CD4-positive, alpha-beta T cell treated with Interleukin-17A for 1 hour (primary cell): Measurements from ENCODE around the gene SRPRA.
A peak's percentile ranks its signal among the peaks of the same experiment; 100 is the strongest.
"Not testable (repeated sequence)": the region's sequence is repeated elsewhere in the genome, so short reads cannot be mapped to it uniquely, and the experiment has no call there.

ENCODE experiments used
- DNase-seq: peaks from one replicate; pipeline ENCODE4 v3.0.0-alpha.2; 2020

SRPRA gene

DNA sequence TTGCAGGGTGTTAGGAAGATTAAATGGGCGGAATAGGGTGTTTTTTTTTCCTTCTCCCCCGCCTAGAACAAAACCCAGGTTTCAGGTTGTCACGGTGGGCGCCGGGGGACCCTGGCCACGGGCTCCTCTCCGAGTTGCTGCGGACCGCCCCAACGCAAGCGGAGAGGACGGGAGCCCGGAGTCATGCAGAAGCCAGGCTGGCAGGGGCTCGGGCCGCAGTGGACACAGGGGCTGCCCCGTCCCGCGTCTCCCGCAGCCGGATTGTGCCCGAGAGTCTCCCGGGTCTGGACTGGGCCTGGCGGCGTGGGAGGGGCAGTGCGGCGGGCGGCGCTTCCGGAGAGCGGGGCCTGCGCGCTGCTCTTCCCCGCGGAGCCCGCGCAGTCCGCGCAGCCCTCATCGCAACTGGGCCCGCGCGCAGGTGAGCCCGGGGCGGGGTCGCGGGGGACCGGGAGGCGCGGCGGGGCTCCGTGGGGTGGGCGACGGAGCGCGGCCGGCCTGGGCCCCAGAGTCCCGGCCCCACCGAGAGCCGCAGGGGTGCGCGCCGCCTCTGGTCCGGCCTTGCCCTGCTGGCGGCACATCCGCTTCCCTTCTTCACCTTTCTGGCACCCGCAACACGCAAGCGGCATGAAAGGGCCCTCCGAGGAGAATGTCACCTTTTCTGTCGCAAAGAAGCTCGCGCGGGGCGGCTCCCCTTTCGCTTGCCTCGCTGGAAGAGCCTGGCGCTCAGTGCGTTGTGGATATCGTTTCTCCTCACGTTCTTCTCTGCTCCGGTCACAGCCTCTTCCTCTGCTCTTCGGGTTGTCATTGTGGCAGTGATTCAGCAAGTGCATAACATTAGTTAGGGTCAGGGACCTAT lies 14.3 kb upstream of the SRPRA start, which contains the start of gene TIRAP:
Gene TIRAP, plus strand, starts transcription at position 358 of the 856 bp plus-strand sequence. CDS start 7,802 bp downstream, outside the sequence.
- peak; percentile 69 for DNase-seq

DNA sequence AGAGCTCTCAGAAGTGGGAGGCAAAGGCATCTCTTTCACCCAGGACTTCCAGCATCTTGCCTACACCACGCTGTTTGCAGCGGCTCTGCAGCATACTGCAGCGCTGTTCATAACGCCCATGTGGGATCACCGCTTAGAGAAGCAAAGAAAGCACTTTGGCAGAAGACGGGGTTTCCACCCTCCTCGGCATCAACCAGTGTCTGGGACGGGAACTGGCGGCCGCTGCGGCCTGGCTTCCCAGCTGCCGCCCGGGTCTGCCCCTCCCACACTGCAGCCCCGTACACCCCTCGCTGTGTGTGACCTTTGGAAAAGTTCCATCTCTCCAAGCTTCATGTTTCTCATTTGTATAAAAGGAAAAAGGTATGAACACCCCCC lies 13.7 kb upstream of the SRPRA start:
- DNase-seq, result peak; percentile 38

- no peak for DNase-seq
These were observed 13.0 kb upstream of the SRPRA start for GRCh38 chr11:126281666-126282175.

DNA sequence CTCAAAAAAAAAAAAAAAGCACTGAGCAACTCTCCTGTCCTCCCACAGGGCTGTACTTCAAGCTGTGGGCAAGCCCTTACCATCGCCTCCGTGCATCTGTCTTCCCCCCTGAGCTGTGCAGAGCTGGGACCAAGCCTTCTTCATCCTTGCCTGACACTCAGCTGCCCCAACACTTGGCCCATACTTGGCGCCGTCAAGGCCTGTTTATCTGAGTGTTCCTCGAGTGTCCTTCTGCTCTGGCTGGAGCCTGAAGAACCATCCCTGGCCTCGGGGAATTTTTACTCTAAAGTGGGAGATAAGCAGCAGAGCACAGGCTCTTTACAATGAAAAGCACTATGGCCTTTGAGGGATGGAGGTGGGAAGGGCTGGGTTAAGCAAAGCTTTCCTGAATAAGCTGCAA lies 12.6 kb upstream of the SRPRA start:
- DNase-seq, result no peak

GRCh38 chr11:126280595-126280994 lies 11.9 kb upstream of the SRPRA start:
- no peak for DNase-seq

GRCh38 chr11:126279191-126279590 lies 10.5 kb upstream of the SRPRA start:
- no peak for DNase-seq

DNA sequence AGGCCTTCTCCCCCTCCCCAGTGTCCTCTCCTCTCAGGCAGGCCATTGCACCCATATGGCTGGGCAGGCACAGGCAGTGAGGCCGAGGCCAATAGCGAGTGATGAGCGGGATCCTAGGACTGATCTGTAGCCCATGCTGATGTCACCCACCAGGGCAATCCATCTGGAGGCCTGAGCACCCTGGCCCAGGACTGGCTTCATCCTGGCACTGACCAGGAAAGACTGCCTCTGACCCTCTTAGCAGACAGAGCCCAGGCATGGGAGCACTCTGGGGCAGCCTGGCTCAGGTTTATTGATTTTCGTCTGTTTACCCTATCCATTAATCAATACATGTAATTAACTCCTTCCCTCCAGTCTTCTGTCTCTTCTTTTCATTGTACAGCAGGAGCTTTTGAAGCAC lies 9.1 kb upstream of the SRPRA start:
- no peak for DNase-seq

DNA sequence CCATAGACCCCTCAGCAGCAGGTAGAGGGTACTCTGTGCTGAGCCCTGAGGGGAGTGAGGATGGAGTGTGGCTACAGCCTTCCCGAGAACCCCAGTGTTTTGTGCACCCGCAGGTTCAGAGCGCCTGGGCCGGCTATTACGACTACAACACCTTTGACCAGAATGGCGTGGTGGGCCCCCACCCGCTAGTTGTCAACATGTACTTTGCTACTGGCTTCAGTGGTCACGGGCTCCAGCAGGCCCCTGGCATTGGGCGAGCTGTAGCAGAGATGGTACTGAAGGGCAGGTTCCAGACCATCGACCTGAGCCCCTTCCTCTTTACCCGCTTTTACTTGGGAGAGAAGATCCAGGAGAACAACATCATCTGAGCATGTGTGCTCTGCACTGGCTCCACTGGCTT lies 8.6 kb upstream of the SRPRA start:
- no peak for DNase-seq

- no peak for DNase-seq
These were observed 361 bp downstream of the SRPRA start for GRCh38 chr11:126268361-126268707.

DNA sequence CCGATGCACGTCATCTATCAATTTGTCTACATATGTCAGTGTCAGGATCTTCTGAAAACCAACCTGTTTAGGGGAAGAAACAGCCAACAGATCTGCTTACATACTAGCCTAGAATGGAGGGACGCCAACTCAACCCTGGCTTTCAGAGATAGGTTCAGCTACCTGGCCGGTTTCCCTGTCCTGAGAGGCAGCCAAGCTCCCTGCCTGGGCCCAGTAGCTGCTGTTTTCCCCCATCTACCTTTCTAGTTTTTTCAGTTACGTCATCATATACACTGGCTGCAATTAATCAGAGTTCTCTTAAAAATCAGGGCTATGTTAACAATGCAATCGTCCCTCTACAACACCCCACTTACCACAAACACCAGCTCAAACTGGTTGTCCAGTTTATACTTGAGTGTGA lies 1.0 kb downstream of the SRPRA start:
- no peak for DNase-seq

GRCh38 chr11:126265811-126266210 lies 2.9 kb downstream of the SRPRA start:
- DNase-seq, result no peak

DNA sequence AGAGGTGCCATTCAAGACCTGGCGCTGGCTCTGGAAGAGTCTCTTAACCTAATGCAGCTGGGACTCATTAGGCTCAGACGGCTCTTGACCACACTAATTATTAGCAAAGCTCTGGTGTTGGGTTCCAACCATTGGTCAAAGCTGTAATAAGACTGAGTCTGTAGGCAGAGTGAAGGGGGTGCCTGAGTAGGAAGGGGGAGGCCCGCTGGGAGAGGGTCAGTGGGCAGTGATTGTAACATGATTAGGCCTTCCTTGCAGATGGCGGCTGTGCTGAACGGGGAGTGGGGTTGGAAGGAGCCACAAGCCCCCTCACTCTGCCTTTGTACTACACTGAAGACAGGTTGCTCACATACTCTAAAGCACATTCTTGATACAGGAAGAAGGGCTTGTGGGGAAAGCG lies 5.2 kb downstream of the SRPRA start:
- no peak for DNase-seq

DNA sequence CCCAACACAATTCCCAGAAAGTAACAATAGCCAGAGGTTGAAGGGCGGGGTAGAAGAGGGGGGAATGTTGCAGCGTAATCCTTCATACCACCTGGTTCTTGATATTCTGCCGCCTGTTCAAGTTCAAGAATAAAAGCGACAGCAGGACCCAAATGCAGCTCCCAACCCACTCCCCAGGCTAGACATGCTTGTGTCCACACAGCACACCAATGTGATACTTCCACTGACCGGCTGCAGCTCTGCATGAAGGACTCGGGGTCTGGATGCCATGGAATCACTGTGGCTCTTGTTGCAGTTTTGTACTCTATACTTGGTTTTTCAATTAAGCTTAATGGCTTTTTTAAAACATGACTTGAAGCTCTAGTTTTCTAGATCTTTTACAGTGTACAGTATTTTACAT lies 6.5 kb downstream of the SRPRA start:
- DNase-seq, result no peak

DNA sequence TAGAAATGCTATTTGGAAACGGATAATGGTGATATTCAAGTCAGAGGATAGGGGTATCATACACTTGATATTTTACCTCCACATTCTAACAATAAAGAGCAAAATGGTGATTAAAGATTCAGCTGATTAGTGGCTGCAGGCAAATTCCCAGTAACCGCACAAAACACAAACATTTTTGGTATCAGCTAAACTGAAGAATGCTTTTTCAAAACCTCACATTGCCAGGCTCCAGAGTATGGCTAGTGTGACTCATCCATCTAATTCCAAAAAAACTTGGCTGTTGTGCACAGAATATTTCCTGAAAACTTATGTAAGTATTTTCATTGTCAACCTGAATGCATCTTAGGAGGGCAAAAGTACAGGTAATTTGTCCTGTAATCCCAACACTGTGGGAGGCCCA lies 10.9 kb downstream of the SRPRA start:
- no peak for DNase-seq

- no peak for DNase-seq
These were observed 11.6 kb downstream of the SRPRA start for GRCh38 chr11:126257144-126257543.

DNA sequence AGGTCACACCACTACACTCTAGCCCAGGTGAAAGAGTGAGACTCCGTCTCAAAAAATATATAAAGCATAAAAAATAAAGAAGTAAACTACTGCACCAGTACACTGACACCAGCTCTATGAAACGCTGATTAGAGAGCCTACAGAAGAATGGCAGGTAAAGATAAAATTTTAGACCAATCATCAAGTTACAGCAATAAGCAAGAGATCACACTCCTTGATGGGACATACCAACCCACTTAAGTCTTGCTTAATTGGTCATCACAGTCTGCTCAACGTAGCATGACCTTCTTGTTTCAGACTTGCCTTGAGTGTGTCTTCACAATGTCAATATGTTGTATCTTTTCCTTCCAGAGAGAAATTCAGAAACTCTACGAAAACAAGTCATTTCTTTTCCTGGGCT lies 12.5 kb downstream of the SRPRA start:
- DNase-seq, result no peak

- DNase-seq, result not testable (repeated sequence)
These were observed 13.2 kb downstream of the SRPRA start for GRCh38 chr11:126255507-126255906.

DNA sequence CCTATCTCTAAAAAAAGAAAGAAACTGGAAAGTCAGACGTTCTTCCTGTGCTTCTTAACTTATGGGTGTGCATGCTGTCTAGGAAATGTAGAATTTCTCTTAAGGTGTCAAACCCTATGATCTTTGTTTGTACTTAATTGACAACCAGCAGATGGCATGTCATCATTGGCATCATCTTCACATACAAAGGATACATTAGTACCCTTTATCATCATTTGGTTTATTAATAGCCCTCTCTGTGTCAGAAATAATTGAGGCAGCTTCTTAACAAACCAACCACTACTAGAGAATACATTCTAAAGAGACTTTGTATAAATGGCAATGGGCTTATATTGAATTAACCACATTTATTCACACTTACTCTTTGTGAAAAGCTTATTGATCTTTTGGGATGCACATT lies 13.9 kb downstream of the SRPRA start:
- DNase-seq, result no peak

GRCh38 chr11:126253265-126253664 lies 15.4 kb downstream of the SRPRA start:
- no peak for DNase-seq

GRCh38 chr11:126246636-126247035 lies 22.1 kb downstream of the SRPRA start:
- DNase-seq, result no peak

DNA sequence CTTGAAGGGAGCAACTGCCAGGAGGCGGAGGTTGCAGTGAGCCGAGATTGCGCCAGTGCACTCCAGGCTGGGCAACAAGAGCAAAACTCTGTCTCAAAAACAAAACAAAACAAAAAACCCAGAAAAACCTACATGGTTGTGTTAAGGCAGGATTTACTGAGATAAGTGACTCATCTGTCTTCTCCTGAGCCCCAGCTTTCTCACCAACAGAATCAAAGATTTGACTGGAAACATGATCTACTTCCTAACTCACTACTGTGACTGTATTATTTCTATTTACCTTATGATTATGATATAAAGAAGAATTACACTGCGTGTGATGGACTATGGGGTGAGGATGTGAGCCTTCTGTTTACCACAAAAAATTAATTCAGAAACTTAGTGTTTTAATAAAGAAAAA lies 35.3 kb downstream of the SRPRA start:
- no peak for DNase-seq

DNA sequence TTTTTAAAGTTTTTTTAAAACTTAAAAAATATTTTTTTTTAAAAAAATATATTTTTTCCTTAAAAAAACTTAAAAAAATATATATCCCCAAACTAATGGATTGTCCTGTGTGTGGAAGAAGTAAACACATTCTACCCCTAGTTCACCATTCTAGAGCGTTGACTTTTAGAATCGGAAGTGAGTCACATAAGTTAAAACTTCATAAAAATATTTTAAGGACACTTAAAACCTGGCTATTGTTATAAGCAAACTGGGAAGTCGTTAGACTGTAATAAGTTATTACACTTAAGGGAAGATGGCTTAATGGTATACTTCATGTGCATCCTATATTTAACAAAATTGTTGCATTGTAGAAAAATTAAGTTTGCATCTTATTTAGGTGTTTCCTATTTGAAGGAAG lies 36.0 kb downstream of the SRPRA start:
- no peak for DNase-seq

DNA sequence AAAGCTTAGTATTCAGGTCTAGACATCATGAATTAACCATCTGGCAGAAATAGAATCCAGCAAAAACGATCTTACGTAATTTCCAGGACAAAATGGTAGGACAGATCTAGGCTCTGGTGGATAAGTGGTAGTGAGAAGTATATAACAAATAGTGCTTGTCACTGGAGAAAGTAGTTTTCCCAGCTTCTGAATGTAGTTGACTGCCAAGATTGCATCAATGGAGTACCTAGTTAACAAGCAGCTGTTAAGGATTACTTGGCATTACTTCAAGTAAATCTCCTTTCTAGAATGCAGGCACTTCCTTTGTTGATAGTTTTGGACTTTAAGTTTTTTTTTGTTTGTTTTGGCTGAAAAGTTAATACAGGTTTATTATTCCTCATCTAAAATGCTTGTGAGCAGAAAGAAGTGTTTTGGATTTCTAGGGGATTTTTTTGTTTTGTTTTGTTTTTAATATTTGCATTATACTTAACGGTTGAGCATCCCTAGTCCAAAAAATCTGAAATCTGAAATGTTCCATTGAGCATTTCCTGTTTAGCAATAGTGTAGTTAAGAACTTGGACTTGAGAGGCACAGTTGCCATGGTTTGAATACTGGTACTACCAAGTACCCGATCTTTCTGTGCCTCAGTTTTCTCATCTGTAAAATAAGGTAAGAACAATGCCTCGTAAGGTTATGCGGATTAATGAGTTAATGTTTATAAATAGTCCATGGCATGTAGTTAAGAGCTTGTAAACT lies 36.8 kb downstream of the SRPRA start:
- DNase-seq, result no peak

DNA sequence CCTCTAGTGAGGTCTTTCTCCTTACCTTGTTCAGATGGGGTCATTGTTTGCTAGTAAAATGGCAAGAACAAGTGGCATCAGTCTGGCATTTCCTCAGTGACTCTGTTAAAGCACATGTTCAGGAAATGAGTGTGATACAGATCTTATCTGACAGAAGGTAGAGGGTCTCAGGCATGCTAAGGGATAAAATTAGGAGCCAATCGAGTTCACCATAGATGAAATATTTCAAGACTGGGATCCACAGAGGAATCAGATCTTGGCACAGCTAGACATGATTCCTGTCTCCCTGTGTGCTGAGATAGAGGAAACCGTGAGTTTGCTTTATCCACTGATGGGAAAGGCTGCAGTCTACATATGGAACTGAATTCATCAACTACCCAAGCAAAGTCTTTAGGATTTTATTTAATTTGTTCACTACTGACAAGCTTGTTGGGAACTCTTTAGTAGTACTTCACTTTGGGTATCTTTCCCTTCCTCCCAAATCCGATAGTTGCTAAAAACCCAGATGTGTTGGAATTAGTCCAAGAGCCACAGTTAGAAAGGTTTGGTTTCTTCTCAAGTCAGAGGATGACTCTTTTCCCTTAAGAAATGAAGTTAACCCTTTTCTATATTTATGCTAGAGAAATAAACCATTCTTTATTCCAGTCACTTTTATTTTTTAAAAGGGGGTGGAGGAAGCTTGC lies 38.7 kb downstream of the SRPRA start:
- no peak for DNase-seq
